Activated naive CD8-positive, alpha-beta T cell treated with anti-CD3 and anti-CD28 coated beads, Interleukin-2, amount 50 U/mL, for 16 hours (primary cell): ENCODE results near the gene ZNF248.

ENCODE experiments used
- DNase-seq: peaks from one replicate; pipeline ENCODE4 v3.0.0-alpha.2; 2020; ENCODE audit warnings: low read depth, low spot score

ZNF248 gene

GRCh38 chr10:37826806-37827205 lies 30.6 kb downstream of the ZNF248 start:
- no peak for DNase-seq

- no peak for DNase-seq
Observed at GRCh38 chr10:37821237-37821636, 36.2 kb downstream of the ZNF248 start.

- DNase-seq, result no peak
Observed at GRCh38 chr10:37819797-37820196, 37.6 kb downstream of the ZNF248 start.

GRCh38 chr10:37816290-37816689 lies 41.1 kb downstream of the ZNF248 start:
- DNase-seq, result no peak

- no peak for DNase-seq
Observed at GRCh38 chr10:37813763-37814162, 43.6 kb downstream of the ZNF248 start.

- DNase-seq, result no peak
Observed at GRCh38 chr10:37812290-37812689, 45.1 kb downstream of the ZNF248 start.

- DNase-seq, result no peak
Observed at GRCh38 chr10:37803269-37803668, 54.1 kb downstream of the ZNF248 start.

- DNase-seq, result no peak
Observed at GRCh38 chr10:37801557-37801956, 55.9 kb downstream of the ZNF248 start.

GRCh38 chr10:37794305-37794976 lies 63.0 kb downstream of the ZNF248 start:
- DNase-seq, result no peak

- no peak for DNase-seq
Observed at GRCh38 chr10:37789590-37789989, 67.8 kb downstream of the ZNF248 start.

GRCh38 chr10:37784678-37785077 lies 72.7 kb downstream of the ZNF248 start:
- DNase-seq, result no peak

GRCh38 chr10:37780536-37780935 lies 76.9 kb downstream of the ZNF248 start:
- DNase-seq, result no peak

GRCh38 chr10:37777056-37777455 lies 80.4 kb downstream of the ZNF248 start:
- no peak for DNase-seq

- DNase-seq, result no peak
Observed at GRCh38 chr10:37775612-37776011, 81.8 kb downstream of the ZNF248 start.

GRCh38 chr10:37774351-37774750 lies 83.1 kb downstream of the ZNF248 start:
- DNase-seq, result no peak

GRCh38 chr10:37765216-37765615 lies 92.2 kb downstream of the ZNF248 start:
- no peak for DNase-seq

GRCh38 chr10:37763132-37763531 lies 94.3 kb downstream of the ZNF248 start:
- DNase-seq, result no peak

- no peak for DNase-seq
Observed at GRCh38 chr10:37762287-37762686, 95.1 kb downstream of the ZNF248 start.

GRCh38 chr10:37760817-37761216 lies 96.6 kb downstream of the ZNF248 start:
- no peak for DNase-seq

- DNase-seq, result no peak
Observed at GRCh38 chr10:37758074-37758473, 99.3 kb downstream of the ZNF248 start.

- no peak for DNase-seq
Observed at GRCh38 chr10:37754538-37755323, 102.7 kb downstream of the ZNF248 start.

GRCh38 chr10:37752334-37752875 lies 105.0 kb downstream of the ZNF248 start:
- DNase-seq, result no peak

GRCh38 chr10:37748170-37748569 lies 109.2 kb downstream of the ZNF248 start:
- no peak for DNase-seq
